HEK293 (cell line): ENCODE measurements around the gene CIPC.
A peak's percentile ranks its signal among the peaks of the same experiment; 100 is the strongest.

Source experiments
- CTCF ChIA-PET: fragments of 350-600 bp; formaldehyde crosslinking; extraction: SDS; loops from one replicate; lab custom pipeline; 2021; ENCODE audit warnings: antibody characterized with exemption; lab: Yijun Ruan, JAX
- POLR2A ChIA-PET: fragments of 300-600 bp; formaldehyde crosslinking; extraction: SDS; loops from one replicate; lab custom pipeline; 2020; ENCODE audit warnings: antibody characterized with exemption, inconsistent platforms; lab: Yijun Ruan, JAX
- H3K27ac ChIP-seq: fragments of 200-500 bp; sonication (Bioruptor generic); 2 replicates; pipeline ENCODE4 v1.5.1; 2014; ENCODE audit warnings: low read depth, low read length, control low read depth, inconsistent platforms; ENCODE audit errors: extremely low read depth
- H3K36me3 ChIP-seq, 2 experiments: fragments of 200-500 bp in 1 of 2; sonication (Bioruptor generic) in 1 of 2; 1 replicate in 1 of 2; 2 replicates in 1 of 2; pipeline ENCODE4 v1.5.1; 2014 to 2017; ENCODE audit warnings: inconsistent platforms in 2 of 2, low read length in 2 of 2; ENCODE audit not compliant: control insufficient read depth in 2 of 2, insufficient read depth in 1 of 2
- H3K4me1 ChIP-seq: fragments of 200-500 bp; sonication (Bioruptor generic); 2 replicates; pipeline ENCODE4 v1.5.1; 2014; ENCODE audit warnings: mild to moderate bottlenecking, low read length, inconsistent platforms; ENCODE audit not compliant: control insufficient read depth, insufficient read depth
- H3K4me3 ChIP-seq: 2 replicates; pipeline ENCODE4 v1.5.1; 2011; ENCODE audit warnings: low read depth, mild to moderate bottlenecking, control low read depth, low read length, moderate library complexity
- H3K9me3 ChIP-seq: fragments of 200-500 bp; sonication (Bioruptor generic); 2 replicates; pipeline ENCODE4 v1.5.1; 2014; ENCODE audit warnings: low read depth, low read length, inconsistent platforms; ENCODE audit not compliant: control insufficient read depth, insufficient read depth
- EGR2 ChIP-seq: fragments of 450-650 bp; formaldehyde crosslinking; IDR thresholded peaks from 2 replicates; pipeline ENCODE4 v1.5.1; 2016; ENCODE audit warnings: low read depth, missing biosample characterization, missing genetic modification characterization
- GLIS1 ChIP-seq: fragments of 450-650 bp; formaldehyde crosslinking; IDR thresholded peaks from 2 replicates; pipeline ENCODE4 v1.5.1; 2016; ENCODE audit warnings: missing biosample characterization, missing genetic modification characterization
- GLIS2 ChIP-seq: fragments of 450-650 bp; formaldehyde crosslinking; IDR thresholded peaks from 2 replicates; pipeline ENCODE4 v1.5.1; 2016; ENCODE audit warnings: missing biosample characterization, missing genetic modification characterization
- KLF16 ChIP-seq: fragments of 450-650 bp; formaldehyde crosslinking; IDR thresholded peaks from 2 replicates; pipeline ENCODE4 v1.5.1; 2017; ENCODE audit warnings: missing biosample characterization, missing genetic modification characterization
- KLF8 ChIP-seq: fragments of 450-650 bp; formaldehyde crosslinking; IDR thresholded peaks from 2 replicates; pipeline ENCODE4 v1.5.1; 2016; ENCODE audit warnings: missing biosample characterization, missing genetic modification characterization
- RBAK ChIP-seq: fragments of 450-650 bp; formaldehyde crosslinking; IDR thresholded peaks from 2 replicates; pipeline ENCODE4 v1.5.1; 2016; ENCODE audit warnings: missing biosample characterization, missing genetic modification characterization
- TRIM28 ChIP-seq: IDR thresholded peaks from 2 replicates; pipeline ENCODE4 v1.6.1; 2011; ENCODE audit warnings: low read length, control low read depth, borderline replicate concordance
- ZFHX2 ChIP-seq: fragments of 450-650 bp; formaldehyde crosslinking; conservative IDR thresholded peaks from 2 replicates; pipeline ENCODE4 v1.5.1; 2016; ENCODE audit warnings: missing biosample characterization, missing genetic modification characterization
- ZNF138 ChIP-seq: fragments of 450-650 bp; formaldehyde crosslinking; IDR thresholded peaks from 2 replicates; pipeline ENCODE4 v1.5.1; 2016; ENCODE audit warnings: missing biosample characterization, missing genetic modification characterization, borderline replicate concordance
- ZNF223 ChIP-seq: fragments of 450-650 bp; formaldehyde crosslinking; IDR thresholded peaks from 2 replicates; pipeline ENCODE4 v1.5.1; 2016; ENCODE audit warnings: missing biosample characterization, missing genetic modification characterization
- ZNF341 ChIP-seq: fragments of 450-650 bp; formaldehyde crosslinking; IDR thresholded peaks from 2 replicates; pipeline ENCODE4; 2016; ENCODE audit warnings: low read depth, missing biosample characterization, missing genetic modification characterization
- ZNF350 ChIP-seq: fragments of 450-650 bp; formaldehyde crosslinking; IDR thresholded peaks from 2 replicates; pipeline ENCODE4 v1.5.0; 2017; ENCODE audit warnings: missing biosample characterization, mild to moderate bottlenecking, missing genetic modification characterization
- ZNF394 ChIP-seq: fragments of 450-650 bp; formaldehyde crosslinking; IDR thresholded peaks from 2 replicates; pipeline ENCODE4 v1.5.1; 2016; ENCODE audit warnings: missing biosample characterization, missing genetic modification characterization, mild to moderate bottlenecking, moderate library complexity, borderline replicate concordance
- ZNF558 ChIP-seq: fragments of 450-650 bp; formaldehyde crosslinking; IDR thresholded peaks from 2 replicates; pipeline ENCODE4 v1.5.1; 2016; ENCODE audit warnings: missing biosample characterization, missing genetic modification characterization
- ZNF600 ChIP-seq: fragments of 450-650 bp; formaldehyde crosslinking; IDR thresholded peaks from 2 replicates; pipeline ENCODE4 v1.5.1; 2016; ENCODE audit warnings: missing biosample characterization, missing genetic modification characterization
- ZNF843 ChIP-seq: fragments of 450-650 bp; formaldehyde crosslinking; IDR thresholded peaks from 2 replicates; pipeline ENCODE4 v1.5.1; 2016; ENCODE audit warnings: missing biosample characterization, missing genetic modification characterization
- TF ChIP-seq, protein P1 (sequence below): fragments of 450-650 bp; formaldehyde crosslinking; optimal IDR thresholded peaks from 2 replicates; pipeline ENCODE3; 2016; ENCODE audit warnings: missing biosample characterization, mild to moderate bottlenecking, missing genetic modification characterization
- TF ChIP-seq, protein P2 (sequence below): fragments of 450-650 bp; formaldehyde crosslinking; IDR thresholded peaks from 2 replicates; pipeline ENCODE4 v1.5.1; 2016; ENCODE audit warnings: missing biosample characterization, missing genetic modification characterization

CIPC gene

DNA sequence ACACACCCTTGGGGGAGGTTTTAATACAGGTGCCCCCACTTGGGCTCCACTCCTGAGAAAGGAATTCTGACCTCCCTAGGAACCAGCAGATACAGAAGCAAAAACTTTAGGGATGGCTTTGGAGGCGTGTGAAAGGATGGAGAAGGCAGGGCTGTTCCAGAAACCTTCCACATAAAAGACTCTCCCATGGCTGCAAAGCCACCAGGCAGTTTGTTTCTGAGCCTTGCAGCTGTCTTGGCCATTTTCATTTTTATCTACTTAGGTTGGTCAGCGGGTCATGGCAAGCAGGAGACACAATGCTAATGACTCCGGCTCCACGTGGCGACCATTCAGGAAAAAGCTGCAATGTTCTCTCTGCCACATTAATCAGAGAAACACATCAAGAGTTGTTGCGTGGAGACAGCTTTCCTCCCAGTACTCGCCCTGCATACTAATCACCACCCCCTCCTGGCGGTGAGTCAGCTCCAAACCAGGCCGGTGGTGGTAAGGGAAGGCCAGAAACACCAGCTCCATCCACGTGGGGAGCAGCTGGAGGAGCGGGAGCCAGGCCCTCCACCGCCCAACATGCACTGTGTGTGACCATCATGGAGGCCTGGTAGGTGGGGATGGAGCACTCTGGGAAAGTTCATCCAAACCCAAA is 38.7 kb upstream of the CIPC start:
- Histone ChIP-seq H3K4me3 (no peak overlapping the region), H3K36me3 (no peaks in the 10 kb centered on the region), H3K4me1 (no peaks in the 10 kb centered on the region), H3K9me3 (no peaks in the 10 kb centered on the region), H3K27ac (no peak overlapping the region)
- no peak for TF ChIP-seq KLF8
- peak; percentile 36; the same call in 1 of the 2 replicates for TF ChIP-seq GLIS1
- TF ChIP-seq RBAK (tag by site-specific recombination), result no peak
- TF ChIP-seq ZNF843 (tag by site-specific recombination), result no peak
- TF ChIP-seq ZNF341 (tag by site-specific recombination), result peak; percentile 67
- TF ChIP-seq ZNF558, result no peak
- TF ChIP-seq ZNF350, result no peak
- TF ChIP-seq ZNF394 (tag by site-specific recombination), result peak; percentile 79; the same call in 1 of the 2 replicates
- peak; percentile 22 for TF ChIP-seq ZFHX2 (tag by site-specific recombination)
- 0 out of 2 replicates have a peak, but pooled peaks have one; percentile 8 for TF ChIP-seq EGR2 (tag by site-specific recombination)
- no peak for TF ChIP-seq ZNF138 (tag by site-specific recombination)
- TF ChIP-seq, protein P1, sequence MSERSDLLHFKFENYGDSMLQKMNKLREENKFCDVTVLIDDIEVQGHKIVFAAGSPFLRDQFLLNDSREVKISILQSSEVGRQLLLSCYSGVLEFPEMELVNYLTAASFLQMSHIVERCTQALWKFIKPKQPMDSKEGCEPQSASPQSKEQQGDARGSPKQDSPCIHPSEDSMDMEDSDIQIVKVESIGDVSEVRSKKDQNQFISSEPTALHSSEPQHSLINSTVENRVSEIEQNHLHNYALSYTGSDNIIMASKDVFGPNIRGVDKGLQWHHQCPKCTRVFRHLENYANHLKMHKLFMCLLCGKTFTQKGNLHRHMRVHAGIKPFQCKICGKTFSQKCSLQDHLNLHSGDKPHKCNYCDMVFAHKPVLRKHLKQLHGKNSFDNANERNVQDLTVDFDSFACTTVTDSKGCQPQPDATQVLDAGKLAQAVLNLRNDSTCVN (tag by site-specific recombination), result no peak
- TF ChIP-seq ZNF600 (tag by site-specific recombination), result 0 out of 2 replicates have a peak, but pooled peaks have one; percentile 19
- TF ChIP-seq GLIS2 (tag by site-specific recombination), result peak; percentile 51; the same call in 1 of the 2 replicates
- peak; percentile 69; the same call in 1 of the 2 replicates for TF ChIP-seq TRIM28
- TF ChIP-seq, protein P2, sequence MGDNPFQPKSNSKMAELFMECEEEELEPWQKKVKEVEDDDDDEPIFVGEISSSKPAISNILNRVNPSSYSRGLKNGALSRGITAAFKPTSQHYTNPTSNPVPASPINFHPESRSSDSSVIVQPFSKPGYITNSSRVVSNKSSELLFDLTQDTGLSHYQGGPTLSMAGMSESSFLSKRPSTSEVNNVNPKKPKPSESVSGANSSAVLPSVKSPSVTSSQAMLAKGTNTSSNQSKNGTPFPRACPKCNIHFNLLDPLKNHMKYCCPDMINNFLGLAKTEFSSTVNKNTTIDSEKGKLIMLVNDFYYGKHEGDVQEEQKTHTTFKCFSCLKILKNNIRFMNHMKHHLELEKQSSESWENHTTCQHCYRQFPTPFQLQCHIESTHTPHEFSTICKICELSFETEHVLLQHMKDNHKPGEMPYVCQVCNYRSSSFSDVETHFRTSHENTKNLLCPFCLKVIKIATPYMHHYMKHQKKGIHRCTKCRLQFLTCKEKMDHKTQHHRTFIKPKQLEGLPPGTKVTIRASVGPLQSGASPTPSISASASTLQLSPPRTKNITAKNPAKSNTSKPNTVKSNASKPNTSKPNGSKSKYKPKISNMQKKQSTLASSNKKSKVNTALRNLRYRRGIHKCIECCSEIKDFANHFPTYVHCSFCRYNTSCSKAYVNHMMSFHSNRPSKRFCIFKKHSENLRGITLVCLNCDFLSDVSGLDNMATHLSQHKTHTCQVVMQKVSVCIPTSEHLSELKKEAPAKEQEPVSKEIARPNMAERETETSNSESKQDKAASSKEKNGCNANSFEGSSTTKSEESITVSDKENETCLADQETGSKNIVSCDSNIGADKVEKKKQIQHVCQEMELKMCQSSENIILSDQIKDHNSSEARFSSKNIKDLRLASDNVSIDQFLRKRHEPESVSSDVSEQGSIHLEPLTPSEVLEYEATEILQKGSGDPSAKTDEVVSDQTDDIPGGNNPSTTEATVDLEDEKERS (tag by site-specific recombination), result no peak
- POLR2A ChIA-PET, result interaction anchor here (0.5 to 1.2 kb wide), 2 partner anchors 16 to 30 kb away, joined by 3 read pairs; no protein-coding TSS in a partner anchor
- CTCF ChIA-PET, result interaction anchor here (0.6 to 3.6 kb wide), 9 partner anchors 9 to 186 kb away, joined by 3 to 29 read pairs (median 10); no protein-coding TSS in a partner anchor

DNA sequence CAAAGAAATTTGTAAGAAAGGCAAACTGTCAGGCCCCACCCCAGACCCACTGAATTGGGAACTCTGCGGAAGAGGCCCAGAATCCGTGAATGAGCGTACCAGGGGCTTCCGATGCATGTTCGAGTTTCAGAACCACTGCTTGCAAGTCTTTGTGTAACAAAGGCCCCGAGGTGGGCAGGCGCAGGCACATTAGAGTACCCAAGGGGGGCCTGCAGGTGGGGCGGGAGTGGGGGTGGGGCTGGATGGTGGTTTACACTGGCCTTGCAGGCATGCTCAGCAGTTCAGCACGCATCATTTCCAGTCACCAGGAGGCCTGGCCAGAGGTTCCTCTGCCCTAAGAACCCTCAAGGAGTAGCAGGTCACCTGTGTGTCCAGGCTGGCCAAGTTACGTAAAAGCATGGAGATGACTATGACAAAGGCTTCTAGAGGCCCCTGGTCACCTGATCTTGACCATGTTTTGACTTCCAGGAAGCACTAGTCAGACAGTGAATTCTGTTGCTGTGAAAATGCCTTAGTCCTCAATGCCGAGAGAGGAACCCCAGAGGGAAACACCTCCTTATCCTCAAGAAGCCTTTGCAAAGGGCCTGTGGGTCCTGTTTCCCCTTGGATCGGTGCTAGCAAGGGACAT is 36.3 kb upstream of the CIPC start:
- TF ChIP-seq KLF16 (tag by site-specific recombination), result no peak
- TF ChIP-seq ZNF223 (tag by site-specific recombination), result no peak
- Histone ChIP-seq H3K27ac (no peak overlapping the region), H3K4me3 (no peak overlapping the region), H3K36me3 (no peaks in the 10 kb centered on the region), H3K4me1 (no peaks in the 10 kb centered on the region), H3K9me3 (no peaks in the 10 kb centered on the region)
- POLR2A ChIA-PET, result no interaction called here
- CTCF ChIA-PET, result interaction anchor here (0.8 to 16.9 kb wide), 7 partner anchors 7 to 190 kb away, joined by 3 to 461 read pairs (median 28); no protein-coding TSS in a partner anchor
